ENCODE results near the gene ELMO1.

- no peak for TF ChIP-seq POLR2A (IDR thresholded peaks at IDR 0.05)
- TF ChIP-seq, protein P1, sequence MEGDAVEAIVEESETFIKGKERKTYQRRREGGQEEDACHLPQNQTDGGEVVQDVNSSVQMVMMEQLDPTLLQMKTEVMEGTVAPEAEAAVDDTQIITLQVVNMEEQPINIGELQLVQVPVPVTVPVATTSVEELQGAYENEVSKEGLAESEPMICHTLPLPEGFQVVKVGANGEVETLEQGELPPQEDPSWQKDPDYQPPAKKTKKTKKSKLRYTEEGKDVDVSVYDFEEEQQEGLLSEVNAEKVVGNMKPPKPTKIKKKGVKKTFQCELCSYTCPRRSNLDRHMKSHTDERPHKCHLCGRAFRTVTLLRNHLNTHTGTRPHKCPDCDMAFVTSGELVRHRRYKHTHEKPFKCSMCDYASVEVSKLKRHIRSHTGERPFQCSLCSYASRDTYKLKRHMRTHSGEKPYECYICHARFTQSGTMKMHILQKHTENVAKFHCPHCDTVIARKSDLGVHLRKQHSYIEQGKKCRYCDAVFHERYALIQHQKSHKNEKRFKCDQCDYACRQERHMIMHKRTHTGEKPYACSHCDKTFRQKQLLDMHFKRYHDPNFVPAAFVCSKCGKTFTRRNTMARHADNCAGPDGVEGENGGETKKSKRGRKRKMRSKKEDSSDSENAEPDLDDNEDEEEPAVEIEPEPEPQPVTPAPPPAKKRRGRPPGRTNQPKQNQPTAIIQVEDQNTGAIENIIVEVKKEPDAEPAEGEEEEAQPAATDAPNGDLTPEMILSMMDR (IDR thresholded peaks at IDR 0.05) = no peak
These were observed 2.3 kb downstream of the ELMO1 start for GRCh38 chr7:37446371-37446770.

Data from body of pancreas (tissue), 4 donors.